Astrocyte of the cerebellum (primary cell): Measurements from ENCODE around the gene CRTC3.
"Not testable (repeated sequence)": the region's sequence is repeated elsewhere in the genome, so short reads cannot be mapped to it uniquely, and the experiment has no call there.

Experiments used
- DNase-seq: peaks from one replicate; pipeline ENCODE4 v3.0.0-alpha.2; 2011; ENCODE audit warnings: low read depth
- H3K4me3 ChIP-seq: 2 replicates; pipeline ENCODE4 v1.5.1; 2011; ENCODE audit warnings: mild to moderate bottlenecking, low read depth, low read length, moderate library complexity
- CTCF ChIP-seq: IDR thresholded peaks from 2 replicates; pipeline ENCODE4 v1.5.1; 2012; ENCODE audit warnings: low read length, low read depth, moderate library complexity, mild to moderate bottlenecking; ENCODE audit errors: missing control alignments
- in situ Hi-C: cut with HindIII; loops from 2 replicates; pipeline ENCODE4 v1.10.0; 2017; ENCODE audit warnings: low sequenced_read_pairs

Gene CRTC3

GRCh38 chr15:90629217-90629616, 99.5 kb downstream of the CRTC3 start:
- TF ChIP-seq CTCF: no peak
- DNase-seq: no peak
- in situ Hi-C loops: no loop called here
- H3K4me3 ChIP-seq: no peak overlapping the region

GRCh38 chr15:90633360-90633759, 103.6 kb downstream of the CRTC3 start:
- H3K4me3 ChIP-seq: no peak overlapping the region
- DNase-seq: no peak
- no peak for TF ChIP-seq CTCF
- in situ Hi-C loops: no loop called here

DNA sequence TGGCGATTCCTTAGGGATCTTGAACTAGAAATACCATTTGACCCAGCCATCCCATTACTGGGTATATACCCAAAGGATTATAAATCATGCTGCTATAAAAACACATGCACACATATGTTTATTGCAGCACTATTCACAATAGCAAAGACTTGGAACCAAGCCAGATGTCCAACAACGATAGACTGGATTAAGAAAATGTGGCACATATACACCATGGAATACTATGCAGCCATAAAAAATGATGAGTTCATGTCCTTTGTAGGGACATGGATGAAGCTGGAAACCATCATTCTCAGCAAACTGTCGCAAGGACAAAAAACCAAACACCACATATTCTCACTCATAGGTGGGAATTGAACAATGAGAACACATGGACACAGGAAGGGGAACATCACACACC, 107.3 kb downstream of the CRTC3 start:
- DNase-seq, in situ Hi-C loops, H3K4me3 ChIP-seq: not testable (repeated sequence)

GRCh38 chr15:90637693-90638092, 108.0 kb downstream of the CRTC3 start:
- DNase-seq: no peak
- no peak for TF ChIP-seq CTCF
- no peak overlapping the region for H3K4me3 ChIP-seq
- in situ Hi-C loops: no loop called here

DNA sequence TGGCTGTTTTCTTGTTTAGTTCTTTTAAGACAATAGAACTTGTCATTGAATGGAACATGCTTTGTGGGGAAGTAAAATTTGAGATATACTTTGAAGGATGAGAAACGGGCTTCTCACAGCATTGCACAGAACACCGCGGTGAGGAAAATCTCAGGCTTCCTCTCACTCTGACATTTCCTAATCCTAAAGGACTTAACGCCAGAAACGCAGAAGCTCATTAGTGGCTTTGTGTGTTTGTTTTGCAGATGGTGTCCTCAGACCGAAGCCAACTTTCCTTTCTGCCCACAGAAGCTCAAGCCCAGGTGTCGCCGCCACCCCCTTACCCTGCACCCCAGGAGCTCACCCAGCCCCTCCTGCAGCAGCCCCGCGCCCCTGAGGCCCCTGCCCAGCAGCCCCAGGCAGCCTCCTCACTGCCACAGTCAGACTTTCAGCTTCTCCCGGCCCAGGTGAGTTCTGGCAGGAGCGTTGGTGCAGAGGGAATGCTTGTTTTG, 108.5 kb downstream of the CRTC3 start:
- in situ Hi-C loops: no loop called here

GRCh38 chr15:90638963-90639362, 109.2 kb downstream of the CRTC3 start:
- H3K4me3 ChIP-seq: no peak overlapping the region
- no peak for TF ChIP-seq CTCF
- in situ Hi-C loops: no loop called here
- DNase-seq: no peak

More for the DNA sequence above, 108.5 kb downstream of the CRTC3 start:
- TF ChIP-seq CTCF: no peak
- DNase-seq: no peak
- no peak overlapping the region for H3K4me3 ChIP-seq

DNA sequence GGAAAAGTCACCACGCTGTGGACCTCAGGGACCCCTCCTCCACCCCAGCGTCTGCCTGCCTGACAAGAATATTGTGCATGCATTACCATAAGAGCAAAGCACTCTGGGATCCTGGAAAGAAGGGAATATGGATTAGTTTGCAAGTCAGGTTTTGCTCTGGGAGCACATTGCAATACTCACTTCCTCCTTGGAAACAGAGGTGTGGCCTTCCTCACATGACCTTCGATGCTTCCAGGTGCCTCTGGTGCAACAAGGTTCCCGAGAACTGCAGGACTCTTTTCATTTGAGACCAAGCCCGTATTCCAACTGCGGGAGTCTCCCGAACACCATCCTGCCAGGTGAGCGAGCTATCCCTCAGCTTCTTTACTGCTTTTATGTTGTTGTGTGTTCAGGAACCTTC, 111.1 kb downstream of the CRTC3 start:
- no peak for DNase-seq
- H3K4me3 ChIP-seq: no peak overlapping the region
- in situ Hi-C loops: no loop called here
- TF ChIP-seq CTCF: no peak
